Progenitor cell of endocrine pancreas (in vitro differentiated cells): ENCODE results near the gene ELN. TPM values are rescaled to one million over a fixed set of nuclear protein-coding genes. Genes with fewer than 3 reads are reported as not detected.
"Not testable (repeated sequence)": the region's sequence is repeated elsewhere in the genome, so short reads cannot be mapped to it uniquely, and the experiment has no call there.

ENCODE experiments used
- DNase-seq: peaks from one replicate; pipeline ENCODE4 v3.0.0; 2021; ENCODE audit warnings: low spot score; ENCODE audit not compliant: unreplicated experiment
- H3K27ac Mint-ChIP-seq: 2 replicates; pipeline ENCODE4 v1.8.0; 2021; ENCODE audit warnings: mild to moderate bottlenecking, moderate library complexity, mixed read lengths
- H3K27me3 Mint-ChIP-seq: 2 replicates; pipeline ENCODE4 v1.8.0; 2021; ENCODE audit warnings: mixed read lengths
- H3K36me3 Mint-ChIP-seq: 2 replicates; pipeline ENCODE4 v1.8.0; 2022; ENCODE audit warnings: mixed read lengths; ENCODE audit not compliant: insufficient read depth
- H3K4me1 Mint-ChIP-seq: 2 replicates; pipeline ENCODE4 v1.8.0; 2021; ENCODE audit warnings: low read depth, mixed read lengths
- H3K4me3 Mint-ChIP-seq: 2 replicates; pipeline ENCODE4 v1.8.0; 2021; ENCODE audit warnings: low read depth, mild to moderate bottlenecking, moderate library complexity, mixed read lengths
- H3K9me3 Mint-ChIP-seq: 2 replicates; pipeline ENCODE4 v1.8.0; 2021; ENCODE audit warnings: low read depth, mixed read lengths
- total RNA-seq: library from RNA; stranded (reverse); gene quantifications from 2 replicates; pipeline ENCODE4 v1.2.1, GENCODE V29; 2021
- TF ChIP-seq, protein P1 (sequence below): fragments of 200-600 bp; sonication (generic); IDR thresholded peaks from one replicate; pipeline ENCODE4 v1.5.0; 2021; ENCODE audit warnings: antibody characterized with exemption, mild to moderate bottlenecking; ENCODE audit not compliant: unreplicated experiment

The ELN gene
- total RNA-seq, 1 donor from 2014 or later = 0.26 TPM

DNA sequence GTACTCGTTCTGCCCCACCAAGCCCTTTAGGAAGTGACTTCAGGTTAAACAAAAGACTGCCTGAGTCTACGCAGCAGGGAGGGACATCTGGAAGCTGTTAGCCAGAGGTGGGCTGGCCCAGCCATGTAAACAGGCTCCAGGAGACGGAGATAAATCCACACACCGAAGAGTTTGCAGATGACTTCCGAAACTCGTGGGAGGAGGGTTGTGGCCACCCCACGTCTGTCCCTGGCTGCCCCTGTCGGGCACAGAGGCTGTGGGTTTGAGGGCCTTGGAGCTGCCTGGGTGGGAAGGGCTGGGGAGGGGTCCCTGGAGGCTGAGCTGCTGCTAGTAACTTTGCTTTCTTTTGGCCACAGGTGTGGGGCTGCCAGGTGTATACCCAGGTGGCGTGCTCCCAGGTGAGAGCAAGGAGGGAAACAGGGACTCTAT lies 15.6 kb downstream of the ELN start:
- peak overlapping the region; percentile 54 for H3K27ac Mint-ChIP-seq
- peaks cover 6% of the 10 kb centered on the region for H3K27me3 Mint-ChIP-seq
- H3K36me3 Mint-ChIP-seq = no peaks in the 10 kb centered on the region
- no peaks in the 10 kb centered on the region for H3K9me3 Mint-ChIP-seq
- no peak overlapping the region for H3K4me3 Mint-ChIP-seq
- peaks cover 4% of the 10 kb centered on the region for H3K4me1 Mint-ChIP-seq
- DNase-seq = no peak
- TF ChIP-seq, protein P1, sequence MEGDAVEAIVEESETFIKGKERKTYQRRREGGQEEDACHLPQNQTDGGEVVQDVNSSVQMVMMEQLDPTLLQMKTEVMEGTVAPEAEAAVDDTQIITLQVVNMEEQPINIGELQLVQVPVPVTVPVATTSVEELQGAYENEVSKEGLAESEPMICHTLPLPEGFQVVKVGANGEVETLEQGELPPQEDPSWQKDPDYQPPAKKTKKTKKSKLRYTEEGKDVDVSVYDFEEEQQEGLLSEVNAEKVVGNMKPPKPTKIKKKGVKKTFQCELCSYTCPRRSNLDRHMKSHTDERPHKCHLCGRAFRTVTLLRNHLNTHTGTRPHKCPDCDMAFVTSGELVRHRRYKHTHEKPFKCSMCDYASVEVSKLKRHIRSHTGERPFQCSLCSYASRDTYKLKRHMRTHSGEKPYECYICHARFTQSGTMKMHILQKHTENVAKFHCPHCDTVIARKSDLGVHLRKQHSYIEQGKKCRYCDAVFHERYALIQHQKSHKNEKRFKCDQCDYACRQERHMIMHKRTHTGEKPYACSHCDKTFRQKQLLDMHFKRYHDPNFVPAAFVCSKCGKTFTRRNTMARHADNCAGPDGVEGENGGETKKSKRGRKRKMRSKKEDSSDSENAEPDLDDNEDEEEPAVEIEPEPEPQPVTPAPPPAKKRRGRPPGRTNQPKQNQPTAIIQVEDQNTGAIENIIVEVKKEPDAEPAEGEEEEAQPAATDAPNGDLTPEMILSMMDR = no peak

DNA sequence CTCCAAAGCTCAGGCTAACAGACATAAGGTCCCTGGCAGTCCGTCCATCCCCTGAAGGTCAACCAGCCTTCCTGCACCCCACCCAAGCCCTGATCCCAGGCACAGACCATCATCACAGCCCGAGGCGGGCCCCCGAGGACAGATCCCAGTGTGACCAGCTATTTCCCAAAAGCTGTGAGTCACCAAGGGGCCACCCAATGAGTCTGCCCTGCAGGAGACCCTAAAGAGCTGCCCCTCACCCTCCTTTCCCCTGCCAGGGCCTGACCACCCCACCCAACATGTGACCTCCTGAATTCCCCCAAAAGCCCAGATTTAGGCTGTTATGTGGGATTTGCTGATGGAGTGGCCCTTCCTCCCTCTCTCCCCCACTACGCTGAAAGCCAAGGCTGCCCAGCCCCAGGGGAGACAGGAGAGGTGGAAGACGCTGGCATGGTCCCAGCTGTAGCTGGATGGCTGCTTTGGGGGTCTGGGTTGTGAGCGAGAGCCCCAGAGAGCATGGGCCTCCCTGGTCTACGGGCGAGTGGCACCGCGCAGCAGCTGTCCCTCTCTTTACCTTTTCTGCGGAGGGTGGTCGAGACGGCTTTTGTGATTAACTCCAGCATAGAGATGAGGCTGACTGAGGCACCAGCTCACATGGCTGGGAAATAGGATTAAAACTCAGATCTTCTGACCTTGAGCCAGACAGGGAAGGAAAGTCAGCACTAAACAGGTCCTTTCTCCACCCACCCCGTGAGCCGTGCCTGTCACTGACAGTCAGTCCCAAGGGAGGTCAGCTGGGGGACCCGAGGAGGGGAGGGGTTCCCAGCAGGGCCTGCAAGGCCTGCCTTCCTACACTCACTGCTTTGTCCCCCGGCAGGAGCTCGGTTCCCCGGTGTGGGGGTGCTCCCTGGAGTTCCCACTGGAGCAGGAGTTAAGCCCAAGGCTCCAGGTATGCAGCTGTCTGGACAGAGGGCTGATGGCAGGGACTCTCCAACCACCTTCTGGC lies 16.7 kb downstream of the ELN start:
- Mint-ChIP-seq H3K36me3 (no peaks in the 10 kb centered on the region), H3K4me3 (no peak overlapping the region), H3K4me1 (peaks cover 4% of the 10 kb centered on the region), H3K27ac (no peak overlapping the region), H3K27me3 (peaks cover 3% of the 10 kb centered on the region), H3K9me3 (no peaks in the 10 kb centered on the region)
- DNase-seq = no peak
- TF ChIP-seq, protein P1 = no peak

DNA sequence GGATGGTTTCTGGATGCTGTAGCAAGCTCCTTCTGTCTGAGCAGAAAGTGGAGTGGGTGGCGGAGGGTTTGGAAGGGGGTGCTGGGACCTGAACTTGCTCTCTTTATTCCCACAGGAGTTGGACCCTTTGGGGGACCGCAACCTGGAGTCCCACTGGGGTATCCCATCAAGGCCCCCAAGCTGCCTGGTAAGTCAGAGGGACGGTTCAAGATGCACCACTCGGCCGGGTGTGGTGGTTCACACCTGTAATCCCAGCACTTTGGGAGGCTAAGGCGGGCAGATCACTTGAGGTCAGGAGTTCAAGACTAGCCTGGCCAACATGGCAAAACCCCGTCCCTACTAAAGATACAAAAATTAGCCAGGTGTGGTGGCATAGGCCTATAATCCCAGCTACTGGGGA lies 18.6 kb downstream of the ELN start:
- not testable (repeated sequence) for H3K36me3 Mint-ChIP-seq, DNase-seq

DNA sequence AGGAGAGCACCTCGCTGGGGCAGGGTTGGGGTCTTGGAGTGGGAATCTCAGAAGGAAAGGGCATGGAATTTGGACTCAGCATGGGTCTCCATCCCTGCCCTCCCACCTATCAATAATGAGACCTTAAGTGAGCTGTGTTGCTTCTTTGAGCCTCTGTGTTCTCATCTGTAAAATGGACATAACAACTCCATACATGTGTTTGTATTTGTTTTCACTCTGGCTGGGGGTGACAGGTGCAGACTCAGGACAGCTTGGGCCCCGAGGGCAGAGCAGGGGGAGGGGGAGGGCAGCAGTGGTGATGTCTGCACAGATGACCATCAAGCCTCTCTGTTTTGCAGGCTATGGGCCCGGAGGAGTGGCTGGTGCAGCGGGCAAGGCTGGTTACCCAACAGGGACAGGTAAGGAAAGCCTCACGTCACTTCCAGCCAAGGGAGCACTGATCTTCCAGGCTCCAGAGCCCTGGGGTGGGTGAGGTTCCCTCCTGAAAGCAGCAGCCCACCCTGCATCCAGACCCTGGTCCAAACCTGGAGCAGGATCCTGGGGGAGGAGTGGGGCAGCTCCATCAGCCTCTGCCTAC lies 19.9 kb downstream of the ELN start:
- Mint-ChIP-seq H3K27me3 (peaks cover 10% of the 10 kb centered on the region), H3K4me1 (peaks cover 4% of the 10 kb centered on the region), H3K4me3 (no peak overlapping the region), H3K9me3 (no peaks in the 10 kb centered on the region), H3K36me3 (no peaks in the 10 kb centered on the region), H3K27ac (no peak overlapping the region)
- TF ChIP-seq, protein P1 = no peak
- no peak for DNase-seq

More for the DNA sequence above, 18.6 kb downstream of the ELN start:
- H3K27ac Mint-ChIP-seq, H3K4me1 Mint-ChIP-seq, H3K4me3 Mint-ChIP-seq, H3K27me3 Mint-ChIP-seq, H3K9me3 Mint-ChIP-seq: not testable (repeated sequence)

DNA sequence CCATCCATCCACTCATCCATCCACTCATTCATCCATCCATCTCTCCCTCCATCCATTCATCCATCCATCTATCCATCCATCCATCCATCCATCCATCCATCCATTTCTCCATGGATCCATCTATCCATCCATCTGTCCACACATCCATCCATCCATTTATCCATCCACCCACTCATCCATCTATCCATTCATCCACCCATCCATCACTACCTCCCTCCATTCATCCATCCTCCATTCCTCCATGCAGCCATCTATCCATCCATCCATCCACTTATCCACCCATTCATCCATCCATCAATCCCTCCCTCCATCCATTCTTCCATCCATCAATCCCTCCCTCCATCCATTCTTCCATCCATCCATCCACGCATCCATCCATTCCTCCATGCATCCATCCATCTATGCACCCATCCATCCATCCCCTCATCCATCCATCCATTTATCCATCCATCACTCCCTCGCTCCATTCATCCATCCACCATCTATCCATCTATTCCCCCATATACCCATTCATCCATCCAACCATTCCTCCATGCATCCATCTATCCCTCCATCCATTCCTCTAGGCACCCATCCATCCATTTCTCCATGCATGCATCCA lies 21.1 kb downstream of the ELN start:
- no peak for DNase-seq
- Mint-ChIP-seq H3K4me1 (no peaks in the 10 kb centered on the region), H3K27me3 (peaks cover 10% of the 10 kb centered on the region), H3K4me3 (no peak overlapping the region), H3K27ac (no peak overlapping the region), H3K36me3 (no peaks in the 10 kb centered on the region), H3K9me3 (no peaks in the 10 kb centered on the region)
- TF ChIP-seq, protein P1 = no peak
